Large intestine (tissue), 3 donors: ENCODE measurements around the gene GLDC. TPM values are rescaled to one million over a fixed set of nuclear protein-coding genes. Genes with fewer than 3 reads are reported as not detected.

ENCODE experiments used
- DNase-seq, 2 donors: peaks; one replicate each; pipeline versions ENCODE4 v3.0.0 to v3.0.0-alpha.2; 2013
- H3K27ac ChIP-seq: one replicate; pipeline ENCODE4 v1.5.1; 2013; ENCODE audit warnings: low read length
- H3K27me3 ChIP-seq: 2 replicates; pipeline ENCODE4 v1.6.1; 2013; ENCODE audit warnings: low read length; ENCODE audit not compliant: control insufficient read depth, insufficient read depth
- H3K36me3 ChIP-seq: 2 replicates; pipeline ENCODE4 v1.6.1; 2013; ENCODE audit warnings: low read length; ENCODE audit not compliant: control insufficient read depth, insufficient read depth
- H3K4me1 ChIP-seq: one replicate; pipeline ENCODE4 v1.6.1; 2013; ENCODE audit warnings: low read length; ENCODE audit not compliant: control insufficient read depth, insufficient read depth
- H3K4me3 ChIP-seq: one replicate; pipeline ENCODE4 v1.5.1; 2013; ENCODE audit warnings: low read length
- H3K9me3 ChIP-seq: one replicate; pipeline ENCODE4 v1.6.1; 2013; ENCODE audit warnings: mild to moderate bottlenecking, low read depth, low read length, moderate library complexity; ENCODE audit not compliant: control insufficient read depth
- WGBS: methylation state at CpG from one replicate; pipeline ENCODE4 v1.1.5; 2013; ENCODE audit warnings: low lambda C conversion rate; ENCODE audit not compliant: insufficient coverage; 5-methylcytosine and 5-hydroxymethylcytosine counted together
- polyA plus RNA-seq: library from polyadenylated mRNA; unstranded; fragments of 120-200 nt; gene quantifications from one replicate; pipeline ENCODE4 v1.2.1, GENCODE V29; 2013

GLDC gene
- polyA plus RNA-seq, 1 donor, result 13.0 TPM

GRCh38 chr9:6522263-6522662 lies 123.3 kb downstream of the GLDC start:
- no peak for DNase-seq
- Histone ChIP-seq H3K4me3 (no peak overlapping the region), H3K27ac (no peak overlapping the region), H3K4me1 (no peaks in the 10 kb centered on the region), H3K27me3 (no peaks in the 10 kb centered on the region), H3K9me3 (peaks cover 9% of the 10 kb centered on the region), H3K36me3 (no peaks in the 10 kb centered on the region)
- whole genome bisulfite sequencing, result 95% methylated on average over 4 of the region's 4 CpGs

GRCh38 chr9:6512085-6512657 lies 133.4 kb downstream of the GLDC start:
- DNase-seq, result no peak
- H3K4me3 ChIP-seq, result no peak overlapping the region
- H3K36me3 ChIP-seq, result peaks cover 7% of the 10 kb centered on the region
- H3K27ac ChIP-seq, result no peak overlapping the region
- no peaks in the 10 kb centered on the region for H3K4me1 ChIP-seq
- WGBS, result 100% methylated on average over 1 of the region's 3 CpGs
- no peaks in the 10 kb centered on the region for H3K9me3 ChIP-seq
- H3K27me3 ChIP-seq, result no peaks in the 10 kb centered on the region

- H3K36me3 ChIP-seq, result peaks cover 39% of the 10 kb centered on the region
- H3K4me1 ChIP-seq, result no peaks in the 10 kb centered on the region
- 67% methylated on average over 1 of the region's 2 CpGs for WGBS
- no peak for DNase-seq
- H3K27ac ChIP-seq, result no peak overlapping the region
- H3K27me3 ChIP-seq, result no peaks in the 10 kb centered on the region
- H3K9me3 ChIP-seq, result no peaks in the 10 kb centered on the region
- no peak overlapping the region for H3K4me3 ChIP-seq
Measured at GRCh38 chr9:6506571-6506970, 139.0 kb downstream of the GLDC start.

- no peaks in the 10 kb centered on the region for H3K9me3 ChIP-seq
- DNase-seq, result no peak
- H3K4me1 ChIP-seq, result no peaks in the 10 kb centered on the region
- no CpG with 5 or more reads among the region's 3 CpGs for WGBS
- no peak overlapping the region for H3K27ac ChIP-seq
- H3K36me3 ChIP-seq, result peaks cover 62% of the 10 kb centered on the region
- no peaks in the 10 kb centered on the region for H3K27me3 ChIP-seq
- H3K4me3 ChIP-seq, result no peak overlapping the region
Measured at GRCh38 chr9:6502399-6502798, 143.1 kb downstream of the GLDC start.

GRCh38 chr9:6501526-6502210 lies 143.9 kb downstream of the GLDC start:
- Histone ChIP-seq H3K27ac (no peak overlapping the region), H3K36me3 (peaks cover 66% of the 10 kb centered on the region), H3K4me1 (no peaks in the 10 kb centered on the region), H3K4me3 (no peak overlapping the region), H3K9me3 (no peaks in the 10 kb centered on the region), H3K27me3 (no peaks in the 10 kb centered on the region)
- 100% methylated on average over 1 of the region's 2 CpGs for WGBS
- no peak for DNase-seq

- H3K27me3 ChIP-seq, result no peaks in the 10 kb centered on the region
- no peak for DNase-seq
- no peaks in the 10 kb centered on the region for H3K4me1 ChIP-seq
- H3K4me3 ChIP-seq, result no peak overlapping the region
- H3K27ac ChIP-seq, result no peak overlapping the region
- H3K36me3 ChIP-seq, result peaks cover 53% of the 10 kb centered on the region
- no CpG with 5 or more reads among the region's 1 CpG for WGBS
- no peaks in the 10 kb centered on the region for H3K9me3 ChIP-seq
Measured at GRCh38 chr9:6498982-6499381, 146.5 kb downstream of the GLDC start.

- Histone ChIP-seq H3K36me3 (peaks cover 38% of the 10 kb centered on the region), H3K9me3 (no peaks in the 10 kb centered on the region), H3K27ac (peak overlapping the region; percentile 50), H3K4me1 (no peaks in the 10 kb centered on the region), H3K4me3 (no peak overlapping the region), H3K27me3 (no peaks in the 10 kb centered on the region)
- WGBS, result no CpG with 5 or more reads among the region's 1 CpG
- DNase-seq, result peak; percentile 36 to 65
Measured at GRCh38 chr9:6495466-6495865, 150.1 kb downstream of the GLDC start.

GRCh38 chr9:6490863-6491262 lies 154.7 kb downstream of the GLDC start:
- Histone ChIP-seq H3K27ac (no peak overlapping the region), H3K4me1 (no peaks in the 10 kb centered on the region), H3K9me3 (no peaks in the 10 kb centered on the region), H3K4me3 (no peak overlapping the region), H3K27me3 (no peaks in the 10 kb centered on the region), H3K36me3 (peaks cover 38% of the 10 kb centered on the region)
- no CpG with 5 or more reads among the region's 2 CpGs for WGBS
- no peak for DNase-seq

GRCh38 chr9:6489099-6489498 lies 156.4 kb downstream of the GLDC start:
- DNase-seq, result no peak
- H3K27me3 ChIP-seq, result no peaks in the 10 kb centered on the region
- WGBS, result no CpG with 5 or more reads among the region's 1 CpG
- no peak overlapping the region for H3K27ac ChIP-seq
- H3K4me1 ChIP-seq, result no peaks in the 10 kb centered on the region
- H3K9me3 ChIP-seq, result no peaks in the 10 kb centered on the region
- no peak overlapping the region for H3K4me3 ChIP-seq
- H3K36me3 ChIP-seq, result peaks cover 42% of the 10 kb centered on the region

- H3K4me3 ChIP-seq, result no peak overlapping the region
- H3K4me1 ChIP-seq, result no peaks in the 10 kb centered on the region
- H3K9me3 ChIP-seq, result no peaks in the 10 kb centered on the region
- H3K27ac ChIP-seq, result no peak overlapping the region
- H3K36me3 ChIP-seq, result peaks cover 41% of the 10 kb centered on the region
- DNase-seq, result no peak
- no peaks in the 10 kb centered on the region for H3K27me3 ChIP-seq
- WGBS, result 94% methylated on average over 2 of the region's 7 CpGs
Measured at GRCh38 chr9:6488395-6488794, 157.1 kb downstream of the GLDC start.

- no peak for DNase-seq
- no peaks in the 10 kb centered on the region for H3K9me3 ChIP-seq
- H3K27ac ChIP-seq, result no peak overlapping the region
- H3K4me3 ChIP-seq, result no peak overlapping the region
- peaks cover 10% of the 10 kb centered on the region for H3K4me1 ChIP-seq
- WGBS, result no CpG with 5 or more reads among the region's 2 CpGs
- no peaks in the 10 kb centered on the region for H3K27me3 ChIP-seq
- peaks cover 46% of the 10 kb centered on the region for H3K36me3 ChIP-seq
Measured at GRCh38 chr9:6484210-6484609, 161.3 kb downstream of the GLDC start.
